Raji (cell line): ENCODE measurements around the gene MRPS12.

Source experiments
- POLR2A ChIP-seq: IDR thresholded peaks from 2 replicates; pipeline ENCODE4 v1.6.1; 2011; ENCODE audit warnings: low read depth, low read length, control low read depth; ENCODE audit not compliant: insufficient read depth

MRPS12 gene

DNA sequence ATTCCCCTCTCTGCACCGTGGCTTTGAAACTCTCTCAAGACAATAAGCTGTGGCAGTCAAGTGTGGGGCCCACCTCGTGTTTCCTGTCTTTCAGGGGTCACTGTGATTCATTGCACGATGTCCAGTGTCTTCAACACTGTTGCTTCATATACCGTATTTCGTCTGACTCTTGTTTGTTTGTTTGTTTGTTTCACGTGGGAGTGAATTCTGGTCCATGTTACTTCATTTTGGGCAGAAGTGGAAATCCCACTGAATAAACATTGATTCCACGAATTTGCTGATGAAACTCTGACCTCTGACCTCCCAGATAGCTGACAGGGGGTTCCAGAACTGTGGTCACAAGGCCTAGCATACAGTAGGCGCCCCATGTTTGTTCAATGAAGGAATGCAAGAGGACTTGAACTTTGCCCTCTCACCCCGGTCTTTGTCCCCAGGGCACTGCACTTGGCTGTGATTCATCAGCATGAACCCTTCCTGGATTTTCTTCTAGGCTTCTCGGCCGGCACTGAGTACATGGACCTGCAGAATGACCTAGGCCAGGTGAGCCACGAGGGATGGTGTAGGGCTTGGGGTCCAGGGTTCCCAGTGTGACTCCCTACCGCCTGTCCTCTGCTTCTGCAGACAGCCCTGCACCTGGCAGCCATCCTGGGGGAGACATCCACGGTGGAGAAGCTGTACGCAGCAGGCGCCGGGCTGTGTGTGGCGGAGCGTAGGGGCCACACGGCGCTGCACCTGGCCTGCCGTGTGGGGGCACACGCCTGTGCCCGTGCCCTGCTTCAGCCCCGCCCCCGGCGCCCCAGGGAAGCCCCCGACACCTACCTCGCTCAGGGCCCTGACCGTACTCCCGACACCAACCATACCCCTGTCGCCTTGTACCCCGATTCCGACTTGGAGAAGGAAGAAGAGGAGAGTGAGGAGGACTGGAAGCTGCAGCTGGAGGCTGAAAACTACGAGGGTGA, 25.9 kb upstream of the MRPS12 start:
- TF ChIP-seq POLR2A: no peak

DNA sequence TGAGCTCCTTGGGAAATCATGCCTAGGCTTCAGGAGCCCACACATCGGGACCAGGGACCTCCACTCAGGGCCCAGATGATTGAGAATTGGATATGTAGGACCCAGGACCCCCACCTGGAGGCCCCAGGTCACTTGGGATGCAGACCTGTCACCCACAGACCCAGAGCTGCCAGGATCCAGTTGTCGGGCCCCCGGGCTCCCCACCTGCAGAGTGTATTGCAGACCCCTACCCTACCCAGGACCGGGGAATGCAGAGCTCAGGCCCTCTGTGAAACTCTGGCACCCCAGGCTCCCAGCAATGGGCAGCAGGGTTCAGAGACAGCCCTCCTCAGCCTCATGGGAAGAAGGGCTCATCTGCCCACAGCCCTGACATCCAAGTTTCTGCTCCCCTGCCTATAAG, 25.1 kb upstream of the MRPS12 start:
- no peak for TF ChIP-seq POLR2A

DNA sequence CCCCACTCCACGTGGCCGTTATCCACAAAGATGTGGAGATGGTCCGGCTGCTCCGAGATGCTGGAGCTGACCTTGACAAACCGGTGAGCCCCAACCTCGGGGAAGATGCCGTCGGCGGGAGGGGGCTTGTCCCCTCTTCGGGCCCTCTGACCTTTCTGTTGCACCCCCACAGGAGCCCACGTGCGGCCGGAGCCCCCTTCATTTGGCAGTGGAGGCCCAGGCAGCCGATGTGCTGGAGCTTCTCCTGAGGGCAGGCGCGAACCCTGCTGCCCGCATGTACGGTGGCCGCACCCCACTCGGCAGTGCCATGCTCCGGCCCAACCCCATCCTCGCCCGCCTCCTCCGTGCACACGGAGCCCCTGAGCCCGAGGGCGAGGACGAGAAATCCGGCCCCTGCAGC, 23.5 kb upstream of the MRPS12 start:
- TF ChIP-seq POLR2A: no peak

DNA sequence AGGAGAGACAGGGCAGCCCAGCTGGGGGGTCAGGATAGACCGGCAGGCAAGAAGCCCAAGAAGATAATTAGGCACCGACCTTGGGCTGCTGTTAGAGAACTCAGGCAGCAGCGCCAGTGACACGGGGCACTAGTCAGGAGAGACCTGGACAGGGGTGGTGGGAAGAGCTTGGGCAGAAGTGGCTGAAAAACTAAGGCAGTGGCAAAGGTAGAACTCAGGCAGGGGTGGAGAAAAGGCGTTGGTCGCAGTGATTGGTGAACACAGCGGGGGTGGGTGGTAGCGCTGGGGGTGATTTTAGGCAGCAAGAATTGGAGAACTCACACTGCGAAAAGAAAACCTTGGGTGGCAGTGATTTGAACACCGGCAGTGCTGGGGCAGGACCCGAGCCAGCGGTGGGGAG, 23.1 kb upstream of the MRPS12 start:
- no peak for TF ChIP-seq POLR2A

DNA sequence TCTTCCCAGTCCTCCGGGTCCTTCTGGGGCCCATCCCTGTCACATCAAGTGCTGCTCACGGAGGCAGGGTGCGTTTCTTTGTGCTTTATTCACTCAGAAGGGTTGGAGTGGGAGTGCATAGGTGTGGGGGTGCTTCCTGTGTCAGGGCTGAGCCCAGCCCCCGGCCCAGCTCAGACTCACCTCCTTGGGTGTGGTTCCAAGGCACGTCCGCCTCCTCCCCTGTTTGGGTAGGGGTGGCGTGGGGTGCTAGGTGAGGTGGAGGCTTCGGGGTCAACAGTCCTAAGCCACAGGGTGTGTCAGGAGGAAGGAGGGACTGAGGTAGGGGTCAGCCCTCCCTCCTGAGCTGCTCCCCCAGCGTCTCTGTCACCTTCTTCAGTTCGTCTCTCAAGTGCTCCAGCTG, 21.8 kb upstream of the MRPS12 start:
- no peak for TF ChIP-seq POLR2A

DNA sequence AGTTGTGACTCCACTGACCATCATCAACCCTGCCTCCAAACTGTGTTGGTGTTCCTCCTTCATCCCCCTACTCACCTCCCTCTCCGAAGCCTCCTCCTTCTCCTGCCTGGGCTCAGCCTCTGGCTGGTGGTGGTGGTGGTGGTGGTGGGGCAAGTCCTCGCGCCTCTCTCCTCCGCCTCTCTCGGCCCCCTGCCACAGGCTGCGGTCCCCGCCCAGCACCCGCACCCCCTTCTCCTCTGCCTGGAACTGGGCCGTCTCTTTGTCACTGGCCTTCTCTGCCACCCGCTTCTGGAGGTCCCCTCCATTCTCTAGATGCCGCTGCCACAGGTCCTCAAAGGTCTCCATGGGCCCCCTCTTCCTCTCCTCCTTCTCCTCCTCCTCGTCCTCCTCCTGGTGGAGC, 20.3 kb upstream of the MRPS12 start:
- no peak for TF ChIP-seq POLR2A

DNA sequence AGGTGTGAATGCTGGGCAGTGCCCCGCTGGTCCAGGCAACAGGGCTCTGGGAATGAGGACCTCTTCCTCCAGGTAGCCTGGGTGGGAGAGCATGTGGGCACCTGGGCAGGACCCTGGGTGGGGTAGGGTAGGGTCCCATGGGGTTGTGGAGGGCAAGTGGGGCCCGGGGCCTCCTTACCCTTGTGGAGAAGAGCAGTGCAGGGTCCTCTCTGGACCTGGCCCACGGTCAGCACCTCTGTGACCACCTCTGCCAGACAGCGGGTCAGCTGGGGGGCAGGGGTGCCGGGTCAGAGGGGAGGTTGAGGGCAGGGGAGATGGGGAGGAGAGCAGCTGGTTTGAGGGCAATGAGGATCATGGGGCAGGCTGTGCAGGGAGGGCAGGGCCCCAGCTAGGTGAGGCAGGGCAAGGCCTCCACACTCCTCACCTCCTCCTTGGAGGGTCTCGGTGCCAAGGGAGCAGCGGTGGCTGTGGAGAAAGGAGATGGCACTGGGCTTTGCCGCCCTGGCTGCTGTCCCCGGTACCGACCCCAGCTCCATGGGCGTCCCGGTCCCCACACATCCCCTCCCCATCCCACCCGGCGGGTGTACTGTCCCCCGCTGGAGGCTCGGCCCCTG, 19.2 kb upstream of the MRPS12 start:
- TF ChIP-seq POLR2A: no peak

DNA sequence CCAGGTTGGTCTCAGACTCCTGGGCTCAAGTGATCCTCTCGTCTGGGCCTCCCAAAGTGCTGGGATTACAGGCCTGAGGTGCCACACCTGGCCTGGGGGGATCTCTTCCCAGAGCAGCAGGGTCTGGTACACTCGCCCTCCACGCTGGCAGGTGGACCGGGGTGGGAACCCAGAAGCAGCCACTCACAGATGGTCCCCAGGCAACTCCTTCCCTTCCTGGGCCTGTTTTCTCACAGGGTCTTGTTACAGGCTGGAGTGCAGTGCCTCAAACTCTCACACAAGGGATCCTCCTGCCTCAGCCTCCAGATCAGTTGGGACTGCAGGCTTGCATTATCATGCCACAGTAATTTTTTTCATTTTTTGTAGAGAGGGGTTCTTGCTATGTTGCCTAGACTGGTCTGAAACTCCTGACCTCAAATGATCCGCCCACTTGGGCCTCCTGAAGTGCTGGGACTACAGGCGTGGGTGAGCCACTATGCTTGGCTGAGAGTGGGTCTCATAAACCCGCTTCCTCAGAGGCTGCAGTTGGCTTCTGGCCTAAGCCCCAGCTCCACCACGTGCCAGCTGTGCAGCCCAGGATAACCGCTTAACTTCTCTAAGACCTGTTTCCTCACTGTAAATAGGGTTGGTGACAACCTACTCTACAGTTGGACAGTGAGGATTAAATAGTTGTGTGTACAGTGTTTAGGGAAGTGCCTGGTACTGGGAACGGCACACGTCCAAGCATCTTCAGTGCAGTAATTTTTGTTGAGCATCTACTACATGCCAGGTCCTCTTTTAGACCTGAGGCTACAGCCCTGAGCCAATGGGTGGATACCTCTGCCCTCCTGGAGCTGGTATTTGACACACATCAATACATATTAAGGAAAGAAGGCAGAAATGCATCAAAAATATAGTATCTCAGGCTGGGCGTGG, 17.9 kb upstream of the MRPS12 start:
- TF ChIP-seq POLR2A: no peak

DNA sequence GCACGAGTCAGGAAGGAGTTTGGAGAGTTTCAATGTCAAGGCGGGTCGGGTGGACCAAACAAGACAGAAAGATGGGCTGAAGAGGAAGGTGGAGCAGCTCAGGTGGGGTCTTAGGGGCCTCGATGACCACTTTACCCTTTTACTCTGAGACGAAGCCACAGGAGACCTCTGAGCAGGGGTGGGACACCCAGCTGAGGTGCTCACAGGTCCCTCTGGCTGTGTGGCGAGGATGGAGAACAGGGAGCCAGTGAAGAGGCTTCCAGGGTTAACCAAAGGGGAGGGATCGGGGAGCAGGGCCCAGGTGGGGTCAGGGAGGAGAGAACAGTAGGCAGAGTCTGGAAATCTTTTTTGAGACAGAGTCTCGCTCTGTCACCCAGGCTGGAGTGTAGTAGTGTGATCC, 16.8 kb upstream of the MRPS12 start:
- no peak for TF ChIP-seq POLR2A

DNA sequence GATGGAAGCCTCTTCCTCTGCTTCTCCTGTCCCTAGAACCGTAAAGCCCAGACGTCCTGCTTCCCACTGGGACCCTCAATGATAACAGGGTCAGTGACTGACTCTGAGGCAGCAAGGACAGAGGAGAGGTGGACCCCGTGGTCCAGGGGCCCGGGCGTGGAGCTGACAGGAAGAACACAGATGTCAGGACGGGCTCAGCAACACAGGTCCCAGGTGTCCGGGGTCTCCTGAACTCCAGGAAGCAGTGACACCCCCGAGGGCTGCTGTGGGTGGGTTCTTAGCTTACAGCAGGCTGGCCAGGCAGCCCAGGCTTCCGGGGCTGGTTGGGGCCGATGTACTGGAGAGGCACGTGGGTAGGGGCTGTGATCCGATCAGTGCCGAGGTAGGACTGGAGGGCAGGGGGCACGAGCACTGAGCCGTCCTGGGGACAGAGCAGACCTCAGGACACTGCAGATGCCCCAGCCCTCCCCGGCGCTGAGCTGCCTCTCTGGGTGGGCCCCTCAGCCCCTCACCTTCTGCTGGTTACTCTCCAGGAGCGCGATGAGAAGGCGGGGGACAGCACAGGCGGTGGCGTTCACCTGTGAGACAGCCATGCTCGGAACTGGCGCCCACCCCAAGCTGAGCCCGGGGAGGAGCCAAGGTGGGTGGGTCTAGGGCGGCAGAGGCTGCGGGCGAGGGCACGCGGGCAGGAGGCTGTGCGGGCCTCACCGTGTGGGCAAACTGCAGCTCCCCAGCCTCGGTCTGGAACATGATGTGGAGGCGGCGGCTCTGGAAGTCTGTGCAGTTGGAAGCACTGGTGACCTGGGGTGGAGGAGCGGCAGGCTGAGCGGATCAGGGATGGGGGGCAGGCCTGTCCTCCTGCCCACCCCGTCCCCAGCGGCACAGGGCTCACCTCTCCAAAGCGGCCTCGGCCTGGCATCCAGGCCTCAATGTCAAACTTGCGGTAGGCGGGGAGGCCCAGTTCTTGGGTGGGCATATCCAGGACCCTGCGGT, 15.1 kb upstream of the MRPS12 start:
- no peak for TF ChIP-seq POLR2A

DNA sequence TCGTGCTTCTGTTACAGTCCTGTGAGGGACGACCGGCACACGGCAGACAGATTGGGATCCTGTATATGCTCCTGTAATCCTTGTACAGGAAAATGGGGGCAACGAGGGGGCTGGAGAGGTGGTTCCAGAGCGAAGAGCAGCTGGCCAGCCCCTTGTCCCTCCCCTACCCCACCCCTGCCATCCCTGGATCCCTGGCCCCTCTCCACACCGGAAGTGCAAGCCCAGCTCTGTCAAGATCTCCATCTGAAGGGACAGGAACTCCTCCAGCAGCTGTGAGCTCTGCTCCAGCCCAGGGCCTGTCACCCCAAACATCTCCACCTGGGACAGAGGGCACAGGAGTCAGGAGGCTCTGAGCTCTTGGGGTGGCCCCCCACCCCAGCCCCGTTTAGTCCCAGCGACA, 13.2 kb upstream of the MRPS12 start:
- no peak for TF ChIP-seq POLR2A

DNA sequence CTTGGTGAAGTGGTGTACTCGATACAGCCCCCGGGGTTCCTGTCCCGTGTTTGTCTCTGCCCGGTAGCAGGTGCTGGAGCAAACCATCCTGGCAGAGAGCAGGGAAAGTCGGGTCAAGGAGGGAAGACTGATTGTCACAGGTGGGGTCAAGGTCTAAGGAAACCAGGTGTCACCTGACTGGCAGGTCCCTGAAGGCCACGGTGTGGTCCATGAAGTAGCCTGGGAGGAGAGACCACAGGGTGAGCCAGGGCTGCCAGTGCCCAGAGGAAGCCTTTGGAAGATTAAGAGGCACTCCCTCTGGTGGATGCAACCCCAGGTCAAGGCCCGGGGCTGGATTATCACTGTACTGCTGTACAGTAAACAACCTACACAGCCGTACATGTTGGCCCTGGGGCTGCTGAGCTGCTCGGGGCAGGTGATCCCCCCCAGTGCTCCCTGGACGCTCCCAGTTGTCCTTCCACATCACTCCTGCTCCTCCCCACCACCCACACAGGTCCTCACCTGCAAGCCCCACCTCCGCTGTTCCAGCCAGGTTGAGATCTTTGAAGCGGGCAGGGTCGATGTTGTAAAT, 12.7 kb upstream of the MRPS12 start:
- no peak for TF ChIP-seq POLR2A

DNA sequence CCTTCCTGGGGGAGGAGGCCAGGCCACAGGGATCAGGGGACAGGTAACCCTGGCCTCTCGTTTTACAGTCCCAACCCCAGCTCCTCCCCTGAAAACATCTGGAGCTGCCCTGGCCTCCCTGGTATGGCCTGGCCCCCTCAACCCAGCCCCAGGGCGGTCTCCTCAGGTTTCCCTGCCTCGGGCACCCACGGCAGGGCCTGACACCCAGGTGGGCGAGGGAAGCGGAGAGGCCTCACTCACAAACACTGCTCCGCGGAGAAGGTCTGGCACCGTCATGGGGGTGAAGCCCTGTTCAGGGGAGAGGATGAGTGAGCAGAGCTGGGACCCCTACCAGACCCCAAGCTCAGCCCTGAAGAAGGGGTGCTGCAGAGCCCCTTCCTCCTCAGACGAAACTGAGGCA, 12.2 kb upstream of the MRPS12 start:
- no peak for TF ChIP-seq POLR2A
